Adrenal gland (tissue), 12 donors: Measurements from ENCODE around the gene ESYT1. TPM values are rescaled to one million over a fixed set of nuclear protein-coding genes. Genes with fewer than 3 reads are reported as not detected.

ENCODE experiments used
- DNase-seq, 7 donors: peaks; one replicate each; pipeline ENCODE4 v3.0.0-alpha.2; 2019 to 2020
- H3K27ac ChIP-seq, 5 donors: fragments of 200-600 bp; sonication (generic) in 4 of 5; 1 replicate in 3 of 5; 2 replicates in 2 of 5; pipeline versions ENCODE4 v1.5.1 to v1.8.0; 2016 to 2020; ENCODE audit warnings: mild to moderate bottlenecking in 1 of 5
- H3K27me3 ChIP-seq: fragments of 200-600 bp; 2 replicates; pipeline ENCODE4 v1.8.0; 2021
- H3K36me3 ChIP-seq, 2 donors: fragments of 200-600 bp; replicated peaks in 1 of 2; 1 replicate in 1 of 2; 2 replicates in 1 of 2; pipeline versions ENCODE4 v1.5.1 to v1.8.0; 2018 to 2022
- H3K4me1 ChIP-seq, 2 donors: fragments of 200-600 bp; replicated peaks in 1 of 2; 1 replicate in 1 of 2; 2 replicates in 1 of 2; pipeline versions ENCODE4 v1.5.1 to v1.8.0; 2018 to 2021
- H3K4me3 ChIP-seq, 4 donors: fragments of 200-600 bp; sonication (generic) in 3 of 4; one replicate each; pipeline ENCODE4 v1.5.1; 2016 to 2018
- H3K9me3 ChIP-seq, 3 donors: fragments of 200-600 bp; sonication (generic) in 1 of 3; replicated peaks in 1 of 3; 1 replicate in 2 of 3; 2 replicates in 1 of 3; pipeline versions ENCODE4 v1.5.1 to v1.8.0; 2016 to 2021
- CTCF ChIP-seq, 6 experiments: fragments of 450-650 bp in 4 of 6; fragments of 200-600 bp in 2 of 6; sonication (generic) in 1 of 6; IDR thresholded peaks; 1 replicate in 5 of 6; 2 replicates in 1 of 6; pipeline versions ENCODE4 v1.5.1 to v1.8.0; 2016 to 2021; ENCODE audit warnings: antibody characterized with exemption in 6 of 6, mild to moderate bottlenecking in 2 of 6, moderate library complexity in 1 of 6
- POLR2A ChIP-seq, 2 donors: fragments of 450-650 bp; IDR thresholded peaks; one replicate each; pipeline ENCODE4 v1.6.1; 2017; ENCODE audit warnings: antibody characterized with exemption in 2 of 2, mild to moderate bottlenecking in 2 of 2, moderate library complexity in 1 of 2
- WGBS, 4 donors: extraction: QIAGEN DNeasy Blood & Tissue Kit in 2 of 4; methylation state at CpG; one replicate each; pipeline versions ENCODE4 v1.1.5 to v1.1.7; 2013 to 2017; 5-methylcytosine and 5-hydroxymethylcytosine counted together
- intact Hi-C, 2 donors: fragments of 100-400 bp; cut with DNase I; formaldehyde crosslinking; loops; one replicate each; pipeline versions ENCODE4 v1.14.1 to v1.15.0; 2022 to 2023
- polyA plus RNA-seq, 3 donors: library from polyadenylated mRNA; stranded (reverse); fragments of 200-250 nt in 2 of 3; fragments of 350-450 nt in 1 of 3; fragmentation: Illumina TruSeq in 1 of 3; extraction: RNeasy Lipid Tissue Mini Kit (QIAGEN cat#74804) in 1 of 3; gene quantifications; one replicate each; pipeline ENCODE4 v1.2.3, GENCODE V29; 2013 to 2014
- total RNA-seq, 9 donors: library from RNA; depleted of rRNA in 4 of 9; stranded (reverse); fragments of >200 nt in 4 of 9; fragments of 120-200 nt in 1 of 9; fragmentation: NEBNext Ultra II Directional in 1 of 9; extraction: Animal tissue kit (Norgen Biotek cat#: 25700) in 1 of 9; gene quantifications; one replicate each; pipeline versions ENCODE4 v1.1.0 to v1.2.4, GENCODE V29; 2013 to 2023
- donor health status: healthy with polysubstance abuse.
- donor health status: Bipolar disorder and iron deficiency.
- donor health status: DM: yes; HTN: yes; CAD: no.
- donor health status: DM: no; HTN: no; CAD: no.
- donor health status: DM: no; HTN: no; CAD: no.
- donor health status: DM: yes; HTN: yes; CAD: no.

ESYT1 gene
- total and polyA plus RNA-seq, 12 donors: 26.3 to 156 (median 117) TPM

- H3K4me1 ChIP-seq: peaks cover 17 to 20% of the 10 kb centered on the region in 2 donors
Measured at GRCh38 chr12:56104109-56104814, 23.8 kb upstream of the ESYT1 start, which contains the start of gene PA2G4. Gene PA2G4, plus strand, starts transcription at chr12:56104559. Its CDS starts 179 bp downstream, at chr12:56104738.

GRCh38 chr12:56104815-56105608, 23.1 kb upstream of the ESYT1 start:
- H3K9me3 ChIP-seq: no peaks in the 10 kb centered on the region
- DNase-seq: peak in 4 of 7 donors; percentile 26 to 55 (median 38)
- WGBS, 4 donors: 0 to 2% (median 1%) methylated on average over 23 to 40 of the region's 40 CpGs
- TF ChIP-seq CTCF (IDR thresholded peaks at IDR 0.05): no peak
- no peak for TF ChIP-seq POLR2A (IDR thresholded peaks at IDR 0.05)
- intact Hi-C loops: loop anchor here in 1 of 2 donors (5.0 kb wide), 1 partner anchor 53 kb away; no protein-coding TSS in a partner anchor
- peaks cover 17 to 20% of the 10 kb centered on the region in 2 donors for H3K4me1 ChIP-seq
- peak overlapping the region in 4 of 5 donors; percentile 59 to 93 (median 76) for H3K27ac ChIP-seq
- peaks cover 0 to 35% of the 10 kb centered on the region in 2 donors for H3K36me3 ChIP-seq
- H3K27me3 ChIP-seq: no peaks in the 10 kb centered on the region
- peak overlapping the region; percentile 20 to 98 (median 94) for H3K4me3 ChIP-seq

More at GRCh38 chr12:56104109-56104814, 23.8 kb upstream of the ESYT1 start, which contains the start of gene PA2G4:
- Histone ChIP-seq H3K9me3 (no peaks in the 10 kb centered on the region), H3K36me3 (peaks cover 0 to 27% of the 10 kb centered on the region in 2 donors), H3K27me3 (no peaks in the 10 kb centered on the region), H3K27ac (peak within 1 kb of the TSS in 4 of 5 donors; percentile 59 to 93 (median 76)), H3K4me3 (peak within 1 kb of the TSS; percentile 20 to 98 (median 94))
- 0 to 1% (median 0%) methylated on average over 21 to 60 of the region's 60 CpGs for WGBS, 4 donors
- intact Hi-C loops: loop anchor here in 1 of 2 donors (5.0 kb wide), 1 partner anchor 52 kb away; no protein-coding TSS in a partner anchor
- peak; percentile 97 to 99 (median 98) for DNase-seq
- peak; percentile 81 to 87 for TF ChIP-seq POLR2A (IDR thresholded peaks at IDR 0.05)
- no peak for TF ChIP-seq CTCF (IDR thresholded peaks at IDR 0.05)

- TF ChIP-seq POLR2A (IDR thresholded peaks at IDR 0.05) (no peak), CTCF (IDR thresholded peaks at IDR 0.05) (no peak)
- 32 to 44% (median 34%) methylated on average over 2 of the region's 2 CpGs for WGBS, 4 donors
Measured at GRCh38 chr12:56105609-56105902, 22.5 kb upstream of the ESYT1 start.

GRCh38 chr12:56107242-56107641, 20.8 kb upstream of the ESYT1 start:
- Histone ChIP-seq H3K4me3 (no peak overlapping the region), H3K27ac (no peak overlapping the region), H3K36me3 (peaks cover 0 to 57% of the 10 kb centered on the region in 2 donors), H3K9me3 (no peaks in the 10 kb centered on the region), H3K27me3 (no peaks in the 10 kb centered on the region), H3K4me1 (peaks cover 17 to 20% of the 10 kb centered on the region in 2 donors)
- no peak for DNase-seq
- TF ChIP-seq POLR2A (IDR thresholded peaks at IDR 0.05) (no peak), CTCF (IDR thresholded peaks at IDR 0.05) (no peak)
- WGBS, 4 donors: 85 to 93% (median 89%) methylated on average over 3 of the region's 3 CpGs
- intact Hi-C loops: no loop called here

More at GRCh38 chr12:56105609-56105902, 22.5 kb upstream of the ESYT1 start:
- Histone ChIP-seq H3K4me3 (peak overlapping the region in 2 of 4 donors; percentile 20 to 93), H3K9me3 (no peaks in the 10 kb centered on the region), H3K36me3 (peaks cover 0 to 40% of the 10 kb centered on the region in 2 donors), H3K27me3 (no peaks in the 10 kb centered on the region), H3K4me1 (peaks cover 17 to 20% of the 10 kb centered on the region in 2 donors), H3K27ac (no peak overlapping the region)
- no peak for DNase-seq
- intact Hi-C loops: no loop called here
